Activated naive CD4-positive, alpha-beta T cell treated with Interleukin-2 at 50 U/mL for 16 hours (primary cell): Measurements from ENCODE around the gene CSNK2A1.

Source experiments
- DNase-seq: peaks from one replicate; pipeline ENCODE4 v3.0.0-alpha.2; 2020

Gene CSNK2A1

DNA sequence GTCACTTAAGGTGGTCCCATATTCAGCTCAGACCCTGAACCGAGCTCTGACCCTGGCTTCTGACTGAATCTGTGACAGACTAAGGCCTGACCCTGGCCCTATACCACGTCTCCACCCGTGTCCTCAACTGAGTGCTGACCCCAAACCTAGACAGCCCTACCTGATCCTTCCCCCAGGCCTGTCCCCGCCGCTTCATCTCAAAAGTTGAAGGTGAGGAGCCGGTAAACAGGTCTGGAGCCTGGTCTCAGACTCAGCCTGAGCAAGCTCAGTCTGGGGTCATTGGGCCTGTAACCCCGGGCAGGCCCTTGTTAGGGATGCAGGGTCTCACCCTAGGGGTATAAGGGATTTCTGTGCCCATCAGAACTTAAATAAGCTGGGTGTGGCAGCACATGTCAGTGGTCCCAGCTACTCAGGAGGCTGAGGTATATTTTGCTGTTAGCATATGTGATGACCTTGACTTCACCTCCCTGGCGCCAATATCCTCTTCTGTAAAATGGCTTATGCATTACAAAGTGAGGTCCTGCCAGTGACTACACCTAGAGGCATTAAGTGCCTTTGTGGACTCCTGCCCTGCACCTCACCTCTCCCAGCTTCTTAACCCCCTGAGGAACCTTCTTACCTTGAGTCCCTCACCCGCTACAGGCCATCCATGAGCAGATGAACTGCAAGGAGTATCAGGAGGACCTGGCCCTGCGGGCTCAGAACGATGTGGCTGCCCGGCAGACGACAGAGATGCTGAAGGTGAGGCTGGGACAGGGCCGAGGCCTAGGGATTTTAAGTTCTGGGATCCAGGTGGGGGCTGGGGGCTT, 115.5 kb downstream of the CSNK2A1 start:
- DNase-seq: no peak

DNA sequence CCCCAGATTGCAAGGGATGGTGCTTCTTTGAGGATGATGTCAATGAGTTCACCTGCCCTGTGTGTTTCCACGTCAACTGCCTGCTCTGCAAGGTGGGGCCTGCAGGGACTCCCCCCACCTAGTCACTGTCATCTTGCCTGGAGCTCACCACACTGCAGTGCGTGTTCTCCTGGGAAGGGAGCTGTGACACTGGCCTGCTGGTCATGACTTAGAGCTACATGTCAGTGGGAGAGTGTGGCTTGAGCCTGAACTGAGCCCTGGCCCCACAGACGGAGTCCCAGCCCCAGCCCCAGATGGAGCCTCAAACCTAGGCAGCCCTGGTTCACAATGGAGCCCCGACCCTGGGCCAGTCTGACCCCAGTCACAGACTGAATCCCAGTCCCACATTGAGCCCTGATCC, 116.2 kb downstream of the CSNK2A1 start:
- no peak for DNase-seq

DNA sequence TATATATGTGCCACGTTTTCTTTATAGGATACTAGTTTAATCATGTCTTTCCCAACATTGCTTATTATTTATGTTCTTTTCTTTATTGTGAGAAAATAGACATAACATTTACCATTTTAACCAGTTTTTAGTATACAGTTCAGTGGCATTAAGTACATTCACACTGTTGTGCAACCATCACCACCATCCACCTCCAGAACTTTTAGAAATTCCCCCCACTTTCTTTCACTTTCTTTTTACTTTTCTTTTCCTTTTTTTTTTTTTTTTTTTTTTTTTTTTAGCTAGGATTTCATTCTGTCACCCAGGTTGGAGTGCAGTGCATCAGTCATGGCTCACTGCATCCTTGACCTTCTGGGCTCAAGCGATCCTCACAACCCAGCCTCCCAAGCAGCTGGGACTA, 117.0 kb downstream of the CSNK2A1 start:
- no peak for DNase-seq
